PC-9 (cell line): ENCODE data around the gene SALL1.

Experiments used
- CTCF ChIP-seq: fragments of 200-600 bp; sonication (generic); conservative IDR thresholded peaks from 2 replicates; pipeline ENCODE4 v1.6.1; 2017; ENCODE audit warnings: mixed run types, antibody characterized with exemption, mild to moderate bottlenecking, moderate library complexity
- EZH2 ChIP-seq: fragments of 200-600 bp; sonication (generic); IDR thresholded peaks from 2 replicates; pipeline ENCODE4 v1.8.0; 2017; ENCODE audit warnings: antibody characterized with exemption, low read depth

- TF ChIP-seq CTCF (no peak), EZH2 (no peak)
Measured at GRCh38 chr16:51149721-51150164, 1.3 kb downstream of the SALL1 start.
